IPS-15b (cell line): ENCODE data around the gene SCAF8.

ENCODE experiments used
- H3K27me3 ChIP-seq: one replicate; pipeline ENCODE4 v1.6.1; 2013; ENCODE audit warnings: low read length; ENCODE audit not compliant: control insufficient read depth, insufficient read depth
- H3K36me3 ChIP-seq: one replicate; pipeline ENCODE4 v1.6.1; 2013; ENCODE audit warnings: low read length; ENCODE audit not compliant: control insufficient read depth, insufficient read depth
- H3K4me1 ChIP-seq: one replicate; pipeline ENCODE4 v1.6.1; 2013; ENCODE audit warnings: mild to moderate bottlenecking, low read length; ENCODE audit not compliant: control insufficient read depth, insufficient read depth
- H3K4me3 ChIP-seq: one replicate; pipeline ENCODE4 v1.5.1; 2013; ENCODE audit warnings: low read depth, low read length
- H3K9ac ChIP-seq: one replicate; pipeline ENCODE4 v1.6.1; 2013; ENCODE audit warnings: low read depth, mild to moderate bottlenecking, low read length
- H3K9me3 ChIP-seq: one replicate; pipeline ENCODE4 v1.6.1; 2013; ENCODE audit warnings: mild to moderate bottlenecking, low read length; ENCODE audit not compliant: control insufficient read depth, insufficient read depth

Gene SCAF8

DNA sequence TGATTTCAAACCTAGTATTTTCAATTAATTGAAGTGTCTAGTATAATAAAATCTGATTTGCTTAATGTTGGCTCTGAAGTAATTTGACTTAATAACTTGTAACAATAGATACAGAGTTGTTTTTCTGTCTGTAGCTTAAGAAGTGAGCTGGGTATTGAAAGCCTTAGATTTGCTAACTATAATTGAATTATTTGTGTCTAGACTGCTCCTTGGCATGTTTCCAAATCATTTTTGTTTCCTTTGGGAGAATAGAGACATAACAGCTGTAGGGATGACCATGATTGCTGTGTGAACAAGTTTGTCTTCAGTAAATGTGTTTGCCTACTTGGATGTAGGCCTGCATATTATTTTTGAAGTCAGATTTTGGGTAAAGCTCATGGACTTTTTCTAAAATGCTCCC, 115.4 kb downstream of the SCAF8 start:
- peaks cover 5% of the 10 kb centered on the region for H3K4me1 ChIP-seq
- H3K27me3 ChIP-seq: no peaks in the 10 kb centered on the region
- no peak overlapping the region for H3K9ac ChIP-seq
- H3K36me3 ChIP-seq: no peaks in the 10 kb centered on the region
- H3K9me3 ChIP-seq: no peaks in the 10 kb centered on the region
- no peak overlapping the region for H3K4me3 ChIP-seq

DNA sequence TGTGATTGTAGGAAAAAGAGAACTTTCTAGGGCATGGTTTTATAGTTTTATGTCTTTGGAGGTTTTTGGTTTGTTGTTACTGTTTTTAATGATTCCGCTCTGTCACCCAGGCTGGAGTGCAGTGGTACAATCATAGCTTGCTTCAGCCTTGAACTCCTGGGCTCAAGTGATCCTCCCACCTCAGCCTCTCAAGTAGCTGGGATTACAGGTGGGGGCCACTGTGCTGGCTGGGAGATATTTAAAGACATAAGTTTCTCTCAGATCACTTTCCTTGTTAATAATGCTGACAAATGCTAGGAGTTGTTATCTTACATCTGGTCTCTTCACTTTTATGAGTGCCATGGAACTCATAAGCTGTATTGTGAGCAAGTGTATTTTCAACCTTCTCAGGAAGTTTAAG, 116.3 kb downstream of the SCAF8 start:
- H3K9ac ChIP-seq: no peak overlapping the region
- no peak overlapping the region for H3K4me3 ChIP-seq
- peaks cover 3% of the 10 kb centered on the region for H3K4me1 ChIP-seq
- no peaks in the 10 kb centered on the region for H3K36me3 ChIP-seq
- no peaks in the 10 kb centered on the region for H3K9me3 ChIP-seq
- H3K27me3 ChIP-seq: no peaks in the 10 kb centered on the region

DNA sequence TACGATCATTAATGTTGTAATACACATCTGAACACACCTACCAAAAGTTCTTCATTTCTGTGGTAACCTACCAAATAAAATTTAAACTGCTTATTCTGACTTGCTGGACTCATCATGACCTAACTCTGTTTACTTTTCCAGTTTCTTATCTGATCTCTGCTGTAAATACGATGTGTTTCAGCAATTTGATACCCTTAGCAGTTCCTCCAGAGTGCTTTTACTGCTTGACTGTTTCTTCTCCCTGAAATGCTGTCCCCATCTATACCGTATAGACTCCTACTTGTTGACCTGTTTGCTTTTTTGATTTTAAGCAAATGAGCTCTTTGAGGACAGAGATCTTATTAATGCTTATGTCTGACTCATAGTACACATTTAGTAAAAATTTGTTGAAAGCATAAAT, 119.5 kb downstream of the SCAF8 start:
- Histone ChIP-seq H3K27me3 (no peaks in the 10 kb centered on the region), H3K4me1 (no peaks in the 10 kb centered on the region), H3K36me3 (no peaks in the 10 kb centered on the region), H3K9ac (no peak overlapping the region), H3K9me3 (no peaks in the 10 kb centered on the region), H3K4me3 (no peak overlapping the region)

DNA sequence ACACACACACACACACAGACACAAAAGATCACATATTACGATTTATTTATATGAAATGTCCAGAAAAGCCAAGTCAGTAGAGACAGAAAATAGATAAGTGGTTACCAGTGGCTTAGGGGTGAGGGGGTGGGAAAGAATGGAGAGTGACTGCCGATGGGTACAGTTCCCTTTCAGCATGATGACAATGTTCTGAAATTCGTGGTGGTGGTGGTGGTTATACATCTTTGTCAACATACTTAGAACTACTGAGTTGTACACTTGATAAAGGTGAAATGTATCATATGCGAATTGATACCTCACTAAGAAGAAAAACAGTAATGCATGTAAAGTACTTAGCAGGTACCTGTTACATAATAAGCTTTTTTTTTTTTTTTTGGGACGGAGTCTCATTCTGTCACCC, 124.3 kb downstream of the SCAF8 start:
- no peaks in the 10 kb centered on the region for H3K36me3 ChIP-seq
- H3K4me1 ChIP-seq: no peaks in the 10 kb centered on the region
- H3K27me3 ChIP-seq: no peaks in the 10 kb centered on the region

DNA sequence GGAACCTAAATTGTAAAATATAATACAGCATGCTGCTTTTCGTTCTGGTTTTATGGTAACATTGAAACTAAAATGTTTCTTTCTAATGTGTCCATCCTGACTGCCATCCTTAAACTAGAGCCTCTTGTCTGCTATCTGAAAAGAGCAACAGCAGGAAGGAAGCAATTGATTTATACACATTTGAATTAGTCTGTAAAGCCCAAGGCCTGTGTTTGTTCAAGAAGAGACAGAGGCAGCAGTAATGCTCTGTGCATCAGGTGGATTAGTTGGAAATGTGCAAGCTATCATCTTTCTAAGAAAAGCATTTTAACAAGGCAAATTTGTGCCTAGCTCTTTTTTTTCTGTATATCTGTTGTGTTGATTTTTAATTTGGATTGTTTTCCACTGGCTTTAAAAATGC, 128.6 kb downstream of the SCAF8 start:
- Histone ChIP-seq H3K36me3 (no peaks in the 10 kb centered on the region), H3K4me3 (no peak overlapping the region), H3K9ac (no peak overlapping the region)

More for the DNA sequence above, 124.3 kb downstream of the SCAF8 start:
- H3K4me3 ChIP-seq: no peak overlapping the region
- H3K9me3 ChIP-seq: no peaks in the 10 kb centered on the region
- no peak overlapping the region for H3K9ac ChIP-seq

DNA sequence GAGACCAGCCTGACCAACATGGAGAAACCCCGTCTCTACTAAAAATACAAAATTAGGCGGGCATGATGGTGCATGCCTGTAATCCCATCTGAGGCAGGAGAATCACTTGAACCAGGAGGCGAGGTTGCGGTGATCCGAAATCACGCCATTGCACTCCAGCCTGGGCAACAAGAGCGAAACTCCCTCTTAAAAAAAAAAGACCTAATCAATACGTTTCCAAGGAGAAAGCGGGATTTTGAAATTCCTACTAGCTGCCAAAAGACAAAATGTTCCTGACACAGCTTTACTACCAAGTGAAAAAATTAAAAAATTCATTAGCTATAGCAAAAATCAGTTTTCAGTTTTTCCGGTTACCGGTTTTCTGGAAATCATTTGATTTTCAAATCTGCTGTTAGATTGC, 129.3 kb downstream of the SCAF8 start:
- Histone ChIP-seq H3K27me3 (no peaks in the 10 kb centered on the region), H3K4me1 (peaks cover 6% of the 10 kb centered on the region), H3K4me3 (no peak overlapping the region), H3K9me3 (no peaks in the 10 kb centered on the region), H3K9ac (no peak overlapping the region), H3K36me3 (no peaks in the 10 kb centered on the region)

More for the DNA sequence above, 128.6 kb downstream of the SCAF8 start:
- Histone ChIP-seq H3K9me3 (no peaks in the 10 kb centered on the region), H3K4me1 (peaks cover 6% of the 10 kb centered on the region), H3K27me3 (no peaks in the 10 kb centered on the region)

DNA sequence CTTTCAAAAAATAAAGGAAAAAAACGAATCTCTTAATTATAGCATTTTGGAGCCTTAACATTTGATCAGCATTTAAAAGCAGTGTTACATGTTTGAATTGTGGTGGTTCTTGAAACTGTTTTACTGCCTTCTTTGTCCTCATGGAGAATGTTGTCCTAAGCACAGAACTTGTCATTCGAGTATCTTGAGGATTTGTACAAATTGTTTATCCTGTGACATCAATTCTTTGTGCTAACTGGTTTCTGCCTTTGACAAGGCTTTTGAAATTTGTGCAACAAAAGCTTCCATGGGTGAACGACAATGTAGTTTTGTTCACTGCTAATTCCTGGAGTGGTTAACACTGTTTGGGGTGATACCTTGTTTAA, 130.8 kb downstream of the SCAF8 start:
- Histone ChIP-seq H3K27me3 (no peaks in the 10 kb centered on the region), H3K4me3 (no peak overlapping the region), H3K9ac (no peak overlapping the region), H3K9me3 (no peaks in the 10 kb centered on the region), H3K4me1 (peaks cover 6% of the 10 kb centered on the region), H3K36me3 (no peaks in the 10 kb centered on the region)

DNA sequence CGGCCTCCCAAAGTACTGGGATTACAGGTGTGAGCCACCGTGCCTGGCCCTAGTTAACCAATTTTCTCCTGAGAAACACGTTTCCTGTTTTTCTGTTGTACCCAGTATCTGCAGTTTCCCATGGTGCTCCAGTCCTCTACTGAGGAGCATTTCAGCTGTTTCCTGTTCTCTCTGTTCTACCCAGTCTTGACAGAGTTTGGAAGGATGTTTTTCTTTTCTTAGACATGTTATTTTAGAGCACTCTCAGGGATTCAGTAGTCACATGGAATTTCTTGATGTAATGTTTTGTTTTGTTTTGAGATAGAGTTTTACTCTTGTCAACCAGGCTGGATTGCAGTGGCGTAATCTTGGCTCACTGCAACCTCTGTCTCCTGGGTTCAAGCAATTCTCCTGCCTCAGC, 132.1 kb downstream of the SCAF8 start:
- Histone ChIP-seq H3K4me3 (no peak overlapping the region), H3K9me3 (no peaks in the 10 kb centered on the region)

DNA sequence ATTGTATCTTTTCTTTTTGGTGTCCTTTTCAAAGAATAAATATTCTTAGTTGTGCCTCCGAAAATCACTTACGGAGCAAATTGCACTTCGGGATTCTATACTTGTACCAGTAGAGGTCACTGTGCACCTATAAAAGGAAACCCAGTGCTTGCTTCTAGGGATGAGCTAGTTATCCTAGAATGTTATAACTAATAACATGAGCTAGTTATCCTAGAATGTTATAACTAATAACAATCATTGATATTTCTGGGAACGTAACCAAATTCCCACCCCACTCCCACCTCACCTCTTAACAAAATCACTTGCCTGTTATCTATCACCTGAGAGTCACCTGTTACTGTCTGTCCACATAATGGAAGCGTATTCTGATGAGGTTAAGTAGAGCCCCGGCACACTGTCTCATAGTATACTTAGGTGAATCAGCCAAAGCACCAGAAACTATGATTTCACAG, 135.0 kb downstream of the SCAF8 start:
- Histone ChIP-seq H3K36me3 (no peaks in the 10 kb centered on the region), H3K4me3 (no peak overlapping the region), H3K27me3 (no peaks in the 10 kb centered on the region), H3K9me3 (no peaks in the 10 kb centered on the region), H3K9ac (no peak overlapping the region), H3K4me1 (peaks cover 10% of the 10 kb centered on the region)

More for the DNA sequence above, 132.1 kb downstream of the SCAF8 start:
- no peak overlapping the region for H3K9ac ChIP-seq
- peaks cover 6% of the 10 kb centered on the region for H3K4me1 ChIP-seq
- no peaks in the 10 kb centered on the region for H3K27me3 ChIP-seq
- no peaks in the 10 kb centered on the region for H3K36me3 ChIP-seq

DNA sequence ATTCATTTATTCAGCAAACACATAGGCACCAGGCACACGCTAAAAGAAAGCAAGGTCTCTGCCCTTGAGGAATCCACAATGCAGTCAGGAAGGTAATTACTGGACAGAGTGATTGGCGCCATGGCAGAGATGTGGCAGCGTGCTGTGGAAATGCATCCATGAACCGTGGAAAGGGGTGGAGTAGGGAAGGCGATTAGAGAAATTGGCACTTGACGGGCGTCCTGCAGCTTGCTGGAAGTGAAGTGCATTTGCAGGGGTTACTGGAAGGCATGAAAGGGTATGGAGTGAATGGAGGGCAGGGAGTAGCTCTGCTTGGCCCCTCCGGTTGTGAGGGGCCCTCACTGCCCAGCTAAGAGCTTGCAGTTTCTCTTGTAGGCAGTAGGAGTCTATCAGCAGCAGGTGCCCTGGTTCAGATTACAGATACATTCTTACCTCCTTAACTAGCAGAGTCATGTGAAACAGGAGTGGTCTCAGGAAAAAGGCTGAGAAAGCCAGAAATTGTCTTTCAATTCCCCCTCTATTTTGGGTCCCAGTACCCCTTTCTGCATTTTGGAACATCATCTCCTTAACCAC, 139.4 kb downstream of the SCAF8 start:
- Histone ChIP-seq H3K27me3 (no peaks in the 10 kb centered on the region), H3K9me3 (no peaks in the 10 kb centered on the region), H3K9ac (no peak overlapping the region), H3K36me3 (no peaks in the 10 kb centered on the region), H3K4me1 (peaks cover 20% of the 10 kb centered on the region), H3K4me3 (no peak overlapping the region)

DNA sequence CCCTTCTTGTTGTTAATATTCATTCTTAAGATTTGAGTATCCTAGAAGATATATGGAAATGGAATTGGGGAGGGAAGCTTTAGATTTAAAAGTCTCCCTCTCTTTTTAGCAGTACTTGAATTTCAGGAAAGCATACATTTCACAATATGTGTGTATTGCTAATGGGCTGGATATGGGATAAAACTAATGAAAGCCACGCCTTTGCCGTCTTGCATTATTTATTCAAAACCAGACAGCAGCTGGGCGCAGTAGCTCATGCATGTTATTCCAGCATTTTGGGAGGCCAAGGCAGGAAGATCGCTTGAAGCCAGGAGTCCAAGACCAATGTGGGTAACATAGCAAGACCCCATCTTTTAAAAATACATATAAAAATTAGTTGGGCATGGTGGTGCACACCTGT, 140.3 kb downstream of the SCAF8 start:
- Histone ChIP-seq H3K36me3 (no peaks in the 10 kb centered on the region), H3K9ac (no peak overlapping the region), H3K4me1 (peaks cover 29% of the 10 kb centered on the region), H3K9me3 (no peaks in the 10 kb centered on the region), H3K27me3 (no peaks in the 10 kb centered on the region), H3K4me3 (no peak overlapping the region)

DNA sequence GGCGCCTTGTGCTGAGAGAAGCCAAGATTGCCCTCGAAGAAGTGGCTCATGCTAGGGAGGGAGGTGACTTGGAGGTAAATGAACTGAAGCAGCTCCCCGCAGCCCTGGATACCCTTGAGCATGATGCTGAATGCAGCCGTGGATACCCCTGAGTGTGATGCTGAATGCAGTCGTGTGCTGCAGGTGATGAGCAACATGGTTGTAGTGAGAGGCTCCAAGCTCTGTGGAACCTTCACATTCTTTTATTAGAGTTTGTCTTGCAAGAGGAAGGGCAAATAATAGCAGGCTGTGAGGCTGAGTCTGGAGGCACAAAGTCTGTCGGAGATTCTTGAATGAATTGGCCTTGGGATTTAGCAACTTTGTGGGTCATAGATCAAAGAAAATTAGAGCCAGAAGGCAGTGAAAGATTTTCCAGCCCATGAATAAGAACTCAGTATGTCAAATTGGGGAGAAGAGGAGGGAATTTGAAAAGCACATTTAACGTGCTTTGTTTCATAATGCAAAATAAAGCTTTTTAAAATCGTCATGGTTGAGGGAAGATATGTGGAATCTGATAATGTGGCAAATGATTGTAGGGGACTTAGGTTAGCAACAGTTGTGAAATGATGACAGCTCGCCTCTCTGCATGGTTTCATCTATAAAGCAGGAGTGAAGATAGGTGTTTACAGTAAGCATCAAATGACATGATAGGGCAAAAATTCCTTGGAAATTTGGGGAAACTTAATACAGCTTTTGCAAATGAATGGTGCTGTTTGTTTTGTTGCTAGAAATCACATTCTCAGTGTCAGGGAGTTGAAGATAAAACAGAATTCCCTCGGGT, 141.8 kb downstream of the SCAF8 start:
- peaks cover 38% of the 10 kb centered on the region for H3K4me1 ChIP-seq
- H3K27me3 ChIP-seq: no peaks in the 10 kb centered on the region
- H3K9me3 ChIP-seq: no peaks in the 10 kb centered on the region
- H3K4me3 ChIP-seq: no peak overlapping the region
- no peak overlapping the region for H3K9ac ChIP-seq
- no peaks in the 10 kb centered on the region for H3K36me3 ChIP-seq
